ENCODE results near the gene SMYD3. TPM values are rescaled to one million over a fixed set of nuclear protein-coding genes. Genes with fewer than 3 reads are reported as not detected.

SMYD3 gene
- total and polyA plus RNA-seq, 2 experiments from 2014 or later, result 30.8 to 68.5 TPM

DNA sequence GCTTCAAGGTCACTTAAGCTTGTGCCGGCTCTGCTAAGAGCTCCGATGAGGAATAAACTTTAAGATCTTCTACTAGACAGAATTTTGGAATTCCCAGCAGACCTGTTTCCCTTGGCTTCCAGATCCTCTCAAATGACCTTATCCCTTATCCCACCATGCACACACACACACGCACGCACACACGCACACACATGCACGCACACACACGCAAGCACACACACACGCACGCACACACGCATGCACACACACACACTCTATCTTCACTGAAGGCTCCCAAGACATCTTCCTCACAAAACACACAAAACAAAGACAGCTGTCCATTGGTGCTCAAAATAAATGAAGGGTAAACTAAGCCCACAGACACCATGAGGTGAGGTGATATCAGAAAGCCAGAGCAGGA is 692.4 kb downstream of the SMYD3 start:
- Histone ChIP-seq H3K4me3 (no peak overlapping the region), H3K4me1 (ENCODE audit: insufficient read depth) (peaks cover 16% of the 10 kb centered on the region), H3K36me3 (replicated peaks; ENCODE audit: insufficient read depth, low read depth) (no peaks in the 10 kb centered on the region), H3K9me2 (replicated peaks; ENCODE audit: insufficient read depth) (no peaks in the 10 kb centered on the region), H3K27ac (no peak overlapping the region), H3K9me3 (ENCODE audit: low read depth) (no peaks in the 10 kb centered on the region), H3K79me2 (no peaks in the 10 kb centered on the region), H3K4me2 (no peak overlapping the region), H4K20me1 (ENCODE audit: insufficient read depth, poor library complexity, severe bottlenecking) (no peaks in the 10 kb centered on the region), H3K27me3 (no peaks in the 10 kb centered on the region), H2AFZ (no peak overlapping the region)
- no peak for DNase-seq (ENCODE audit: low spot score)
- WGBS (ENCODE audit: low lambda C conversion rate, missing lambda C conversion rate), result 74% methylated on average over 10 of the region's 10 CpGs
- TF ChIP-seq, protein P1, sequence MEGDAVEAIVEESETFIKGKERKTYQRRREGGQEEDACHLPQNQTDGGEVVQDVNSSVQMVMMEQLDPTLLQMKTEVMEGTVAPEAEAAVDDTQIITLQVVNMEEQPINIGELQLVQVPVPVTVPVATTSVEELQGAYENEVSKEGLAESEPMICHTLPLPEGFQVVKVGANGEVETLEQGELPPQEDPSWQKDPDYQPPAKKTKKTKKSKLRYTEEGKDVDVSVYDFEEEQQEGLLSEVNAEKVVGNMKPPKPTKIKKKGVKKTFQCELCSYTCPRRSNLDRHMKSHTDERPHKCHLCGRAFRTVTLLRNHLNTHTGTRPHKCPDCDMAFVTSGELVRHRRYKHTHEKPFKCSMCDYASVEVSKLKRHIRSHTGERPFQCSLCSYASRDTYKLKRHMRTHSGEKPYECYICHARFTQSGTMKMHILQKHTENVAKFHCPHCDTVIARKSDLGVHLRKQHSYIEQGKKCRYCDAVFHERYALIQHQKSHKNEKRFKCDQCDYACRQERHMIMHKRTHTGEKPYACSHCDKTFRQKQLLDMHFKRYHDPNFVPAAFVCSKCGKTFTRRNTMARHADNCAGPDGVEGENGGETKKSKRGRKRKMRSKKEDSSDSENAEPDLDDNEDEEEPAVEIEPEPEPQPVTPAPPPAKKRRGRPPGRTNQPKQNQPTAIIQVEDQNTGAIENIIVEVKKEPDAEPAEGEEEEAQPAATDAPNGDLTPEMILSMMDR (IDR thresholded peaks at IDR 0.05; ENCODE audit: poor library complexity), result no peak
- TF ChIP-seq EZH2 (IDR thresholded peaks at IDR 0.05; ENCODE audit: borderline replicate concordance) (no peak), EZH2phosphoT487 (IDR thresholded peaks at IDR 0.05; ENCODE audit: low read depth, severe bottlenecking, unreplicated experiment) (no peak)

GRCh38 chr1:245812278-245812677 is 694.8 kb downstream of the SMYD3 start:
- Histone ChIP-seq H3K9me2 (replicated peaks; ENCODE audit: insufficient read depth) (no peaks in the 10 kb centered on the region), H3K9me3 (ENCODE audit: low read depth) (no peaks in the 10 kb centered on the region), H3K79me2 (no peaks in the 10 kb centered on the region), H3K27me3 (no peaks in the 10 kb centered on the region), H3K4me2 (no peak overlapping the region), H3K4me1 (ENCODE audit: insufficient read depth) (peaks cover 22% of the 10 kb centered on the region), H3K27ac (no peak overlapping the region), H3K4me3 (no peak overlapping the region), H2AFZ (no peak overlapping the region), H3K36me3 (replicated peaks; ENCODE audit: insufficient read depth, low read depth) (no peaks in the 10 kb centered on the region), H4K20me1 (ENCODE audit: insufficient read depth, poor library complexity, severe bottlenecking) (no peaks in the 10 kb centered on the region)
- WGBS (ENCODE audit: low lambda C conversion rate, missing lambda C conversion rate), result over 99% methylated on average over 6 of the region's 6 CpGs
- TF ChIP-seq, protein P1 (IDR thresholded peaks at IDR 0.05; ENCODE audit: poor library complexity), result no peak
- TF ChIP-seq EZH2phosphoT487 (IDR thresholded peaks at IDR 0.05; ENCODE audit: low read depth, severe bottlenecking, unreplicated experiment) (no peak), EZH2 (IDR thresholded peaks at IDR 0.05; ENCODE audit: borderline replicate concordance) (no peak)
- DNase-seq (ENCODE audit: low spot score), result no peak

DNA sequence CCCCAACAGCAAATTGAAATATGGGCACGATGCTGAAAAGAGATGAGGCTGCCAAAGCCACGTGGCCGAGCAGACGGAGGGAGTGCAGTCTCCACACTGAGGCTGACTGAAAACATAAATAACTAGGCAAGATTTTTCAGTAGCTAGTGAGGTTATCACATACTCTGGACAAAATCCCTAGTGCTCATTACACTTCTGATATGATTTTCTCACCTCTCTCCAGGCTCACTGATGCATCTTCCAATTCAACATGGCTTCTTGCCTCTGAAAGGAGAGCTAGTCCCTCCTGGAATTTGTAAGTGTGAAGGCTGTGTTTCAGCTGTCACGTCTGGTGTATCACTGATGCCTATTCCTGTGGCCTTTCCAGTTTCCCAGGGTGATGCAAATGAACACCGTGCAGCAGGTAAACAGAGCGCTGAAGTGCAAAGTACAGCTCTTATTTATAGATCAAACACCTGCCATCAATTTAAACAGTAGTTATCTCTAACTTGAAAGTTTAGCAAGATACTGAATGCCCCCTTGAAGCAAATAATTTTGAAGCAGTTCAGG is 696.2 kb downstream of the SMYD3 start:
- H3K27ac ChIP-seq, result peak overlapping the region; percentile 44
- no peaks in the 10 kb centered on the region for H3K9me3 ChIP-seq (ENCODE audit: low read depth)
- no peak overlapping the region for H2AFZ ChIP-seq
- 49% methylated on average over 7 of the region's 7 CpGs for WGBS (ENCODE audit: low lambda C conversion rate, missing lambda C conversion rate)
- peak; percentile 61 for DNase-seq (ENCODE audit: low spot score)
- peaks cover 22% of the 10 kb centered on the region for H3K4me1 ChIP-seq (ENCODE audit: insufficient read depth)
- H3K27me3 ChIP-seq, result no peaks in the 10 kb centered on the region
- H3K79me2 ChIP-seq, result no peaks in the 10 kb centered on the region
- H3K36me3 ChIP-seq (replicated peaks; ENCODE audit: insufficient read depth, low read depth), result no peaks in the 10 kb centered on the region
- TF ChIP-seq, protein P1 (IDR thresholded peaks at IDR 0.05; ENCODE audit: poor library complexity), result no peak
- no peak for TF ChIP-seq EZH2phosphoT487 (IDR thresholded peaks at IDR 0.05; ENCODE audit: low read depth, severe bottlenecking, unreplicated experiment)
- no peak for TF ChIP-seq EZH2 (IDR thresholded peaks at IDR 0.05; ENCODE audit: borderline replicate concordance)
- no peaks in the 10 kb centered on the region for H4K20me1 ChIP-seq (ENCODE audit: insufficient read depth, poor library complexity, severe bottlenecking)
- no peaks in the 10 kb centered on the region for H3K9me2 ChIP-seq (replicated peaks; ENCODE audit: insufficient read depth)
- peak overlapping the region; percentile 25 for H3K4me2 ChIP-seq
- no peak overlapping the region for H3K4me3 ChIP-seq

Measured in hepatocyte (in vitro differentiated cells).